ENCODE measurements around the gene SLC6A17.

The SLC6A17 gene

DNA sequence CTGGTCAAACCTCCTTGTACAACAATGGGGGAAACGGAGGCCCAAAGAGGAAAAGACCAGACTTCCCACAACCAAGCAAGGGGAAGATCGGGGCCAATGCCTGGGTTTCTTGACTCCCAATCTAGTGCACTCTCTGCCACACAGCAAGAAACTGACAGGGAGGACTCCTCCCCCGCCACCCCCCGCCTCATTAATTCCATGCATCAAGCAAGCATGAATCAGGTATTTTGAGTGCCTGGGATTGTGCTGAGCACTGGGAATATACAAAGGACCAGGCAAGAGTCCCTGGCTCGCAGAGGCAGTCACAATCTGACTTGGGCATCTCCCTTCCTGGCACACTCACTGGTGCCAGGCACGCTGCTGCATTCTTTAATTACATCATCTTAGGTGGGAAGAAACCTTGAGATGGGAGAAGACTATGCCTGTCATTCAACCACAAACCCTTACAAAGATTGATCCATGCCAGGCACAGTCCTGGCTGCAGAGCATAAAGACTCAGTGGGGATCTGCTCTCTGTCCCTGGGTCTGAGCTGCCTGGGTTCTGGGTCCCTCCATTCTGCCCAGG, 55.4 kb downstream of the SLC6A17 start:
- no peak for DNase-seq

DNA sequence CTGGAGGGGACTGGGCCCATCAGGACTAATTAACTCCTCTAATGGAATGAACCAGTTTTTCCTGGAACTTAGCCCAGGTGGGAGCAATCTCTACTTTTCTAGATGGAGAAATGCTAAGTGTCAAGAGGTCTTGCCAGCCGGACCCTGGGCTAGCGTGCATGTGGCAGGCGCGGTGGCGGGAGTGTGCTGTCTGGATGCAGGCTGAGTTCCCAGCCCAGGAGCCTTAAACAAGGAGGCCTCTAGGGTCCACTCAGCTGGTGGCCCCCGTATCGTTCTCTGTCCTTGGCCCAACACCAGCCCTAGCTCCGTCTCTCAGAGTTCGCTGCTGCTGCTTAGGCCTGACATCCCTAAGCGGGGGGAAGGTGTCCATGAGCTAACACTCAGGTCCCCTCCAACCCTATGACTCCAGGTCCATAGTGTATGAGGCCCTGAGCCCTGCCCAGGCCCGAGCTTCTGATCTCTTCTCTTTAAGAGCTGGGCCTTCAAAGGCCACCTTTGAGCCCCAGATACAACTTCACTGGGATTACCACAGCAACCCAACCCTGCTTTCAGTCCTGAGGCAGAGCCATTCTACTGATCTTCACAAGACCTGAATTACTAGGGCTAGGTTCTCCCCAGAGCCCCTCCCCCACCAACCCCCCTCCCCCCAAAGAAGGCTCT, 56.1 kb downstream of the SLC6A17 start:
- DNase-seq = no peak

DNA sequence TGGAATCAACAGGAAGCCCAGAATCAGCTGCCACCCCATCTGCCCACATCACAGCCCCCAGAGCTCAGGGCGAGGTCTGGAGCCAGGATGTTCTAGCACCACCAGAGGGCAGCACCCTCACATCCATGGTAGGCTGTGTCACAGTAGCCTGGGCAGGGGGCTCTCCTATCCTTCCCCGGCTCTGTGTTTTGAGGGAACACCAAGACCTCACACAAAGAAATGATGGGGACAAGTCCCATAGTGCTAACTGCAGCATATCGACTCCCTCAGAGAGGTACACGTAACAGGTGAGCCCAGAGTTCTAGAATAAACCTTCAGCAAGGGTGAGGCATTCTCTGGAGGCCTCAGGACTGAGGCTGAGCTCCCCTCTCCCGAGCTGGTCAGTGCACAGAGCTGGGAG, 57.5 kb downstream of the SLC6A17 start:
- no peak for DNase-seq

DNA sequence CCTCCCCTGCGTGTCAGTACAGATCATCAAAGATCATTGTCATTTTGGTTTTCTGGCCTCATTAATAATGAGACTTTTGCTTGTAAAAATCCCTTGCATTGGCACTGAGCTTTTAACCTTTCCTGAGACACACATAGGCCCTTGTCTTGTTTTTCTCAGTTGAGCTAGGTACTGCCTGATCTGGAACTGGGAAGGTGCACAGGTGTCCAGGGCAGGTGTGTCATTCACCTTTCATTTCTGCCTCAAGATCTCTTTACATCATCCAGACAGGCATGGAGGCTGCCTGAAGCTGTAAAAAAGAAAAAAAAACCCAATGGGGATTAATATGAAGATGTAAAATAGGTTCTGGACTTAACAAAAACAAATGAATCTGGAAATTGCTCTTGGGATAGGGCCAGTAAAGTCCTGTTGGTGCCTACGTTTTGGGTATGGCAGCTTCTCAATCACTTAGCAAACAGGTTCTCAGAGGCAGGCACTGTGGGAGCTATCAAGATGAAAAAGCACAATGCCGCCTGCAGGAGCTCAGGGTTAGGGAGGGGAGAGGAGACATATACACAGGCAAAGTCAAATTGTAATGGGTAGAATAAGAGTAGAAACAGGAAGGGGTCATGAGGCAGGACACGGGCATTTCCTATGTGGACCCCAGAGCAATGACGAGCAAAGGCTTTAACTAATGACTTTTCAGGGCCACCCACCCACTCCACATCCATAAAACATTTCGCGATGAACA, 58.8 kb downstream of the SLC6A17 start:
- DNase-seq = no peak

DNA sequence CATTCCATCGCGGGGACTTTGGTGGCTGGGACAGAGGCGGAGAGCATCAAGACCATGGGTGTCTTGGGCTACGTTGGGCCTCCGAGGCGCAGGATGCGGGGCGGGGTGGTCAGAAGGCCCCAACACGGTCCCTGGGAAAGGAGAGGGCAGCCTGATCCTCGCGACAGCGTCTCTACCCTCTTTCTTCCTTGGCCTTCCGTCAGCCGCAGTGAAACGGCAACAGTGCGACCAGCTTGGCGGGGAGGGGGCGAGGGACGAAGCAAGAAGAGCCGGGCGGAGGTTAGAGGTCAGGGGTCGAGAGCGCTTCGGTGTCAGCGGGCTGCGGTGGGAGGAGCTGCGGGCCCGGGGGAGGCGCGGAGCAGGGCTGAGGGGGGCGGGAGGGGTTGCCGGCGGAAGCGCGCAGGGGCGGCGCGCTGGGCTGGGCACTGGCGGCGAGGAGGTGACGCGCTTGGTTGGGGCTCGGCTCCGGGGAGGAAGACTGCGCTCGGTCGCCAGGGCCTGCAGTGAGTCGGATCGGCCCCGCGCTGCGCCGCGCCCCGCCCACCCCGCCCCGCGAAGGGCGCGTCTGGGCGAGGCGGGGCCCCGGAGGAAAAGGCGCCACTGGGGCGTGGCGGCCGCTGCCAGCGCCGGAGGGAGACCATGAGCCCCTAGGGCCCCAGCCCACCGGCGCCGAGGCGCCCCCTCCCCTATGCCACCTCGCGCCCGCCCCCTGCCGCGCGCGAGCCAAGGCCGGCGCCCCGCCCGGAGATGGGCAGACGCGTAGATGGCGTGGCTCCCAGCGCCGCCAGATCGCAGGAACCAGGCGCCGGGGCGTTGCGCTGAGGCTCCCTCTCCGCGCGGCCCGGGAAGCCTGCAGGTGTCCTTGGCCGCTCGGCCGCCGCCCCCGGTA, 59.7 kb downstream of the SLC6A17 start, which contains the start of gene KCNC4:
KCNC4 (plus strand) TSS at position 600 of the 889 bp plus-strand sequence. CDS start 1,186 bp downstream, outside the sequence.
- DNase-seq = peak; percentile 68

DNA sequence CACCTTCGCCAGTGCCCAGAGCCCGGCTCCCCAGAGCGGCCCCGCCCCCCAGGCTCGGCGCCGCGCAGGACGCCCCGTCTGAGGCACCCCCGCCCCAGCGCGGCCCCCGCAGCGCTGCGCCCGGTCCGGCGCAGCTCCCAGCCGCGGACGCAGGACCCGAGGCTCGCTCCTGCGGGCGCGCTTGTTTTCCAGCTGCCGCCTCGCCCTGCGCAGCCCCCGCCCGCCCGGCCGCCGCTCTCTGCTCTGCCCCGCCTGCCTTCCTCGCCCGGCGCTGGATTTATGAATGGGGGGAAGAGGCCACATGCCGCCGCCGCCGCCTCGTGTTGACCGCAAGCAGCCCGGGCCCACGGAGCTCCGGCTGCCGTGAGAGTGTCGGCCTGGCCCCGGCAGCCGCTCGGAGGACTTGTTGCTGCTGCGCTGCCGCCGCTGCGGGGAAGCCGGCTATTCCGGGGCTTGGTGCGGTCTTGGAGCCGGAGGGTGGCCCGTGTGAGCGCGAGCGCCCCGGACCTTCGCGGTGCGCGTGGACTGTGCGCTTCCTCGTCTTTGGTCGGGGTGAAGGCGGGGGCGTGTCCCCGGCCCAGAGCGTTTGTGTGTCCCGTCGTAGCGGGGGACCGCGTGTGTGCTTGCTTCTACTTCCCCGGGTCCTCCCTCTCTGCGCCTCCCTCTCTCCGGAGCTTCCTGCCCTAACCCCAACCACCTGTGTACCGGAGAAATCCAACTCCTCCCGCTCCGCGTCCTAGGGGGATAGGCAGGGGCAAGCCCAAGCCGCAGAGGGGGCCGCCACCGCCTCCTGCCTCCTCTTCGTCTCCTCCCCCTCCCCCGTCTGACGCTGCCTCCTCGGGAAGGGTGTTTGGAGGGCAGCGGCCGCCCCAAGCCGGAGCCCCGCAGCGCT, 60.6 kb downstream of the SLC6A17 start:
- DNase-seq = no peak

DNA sequence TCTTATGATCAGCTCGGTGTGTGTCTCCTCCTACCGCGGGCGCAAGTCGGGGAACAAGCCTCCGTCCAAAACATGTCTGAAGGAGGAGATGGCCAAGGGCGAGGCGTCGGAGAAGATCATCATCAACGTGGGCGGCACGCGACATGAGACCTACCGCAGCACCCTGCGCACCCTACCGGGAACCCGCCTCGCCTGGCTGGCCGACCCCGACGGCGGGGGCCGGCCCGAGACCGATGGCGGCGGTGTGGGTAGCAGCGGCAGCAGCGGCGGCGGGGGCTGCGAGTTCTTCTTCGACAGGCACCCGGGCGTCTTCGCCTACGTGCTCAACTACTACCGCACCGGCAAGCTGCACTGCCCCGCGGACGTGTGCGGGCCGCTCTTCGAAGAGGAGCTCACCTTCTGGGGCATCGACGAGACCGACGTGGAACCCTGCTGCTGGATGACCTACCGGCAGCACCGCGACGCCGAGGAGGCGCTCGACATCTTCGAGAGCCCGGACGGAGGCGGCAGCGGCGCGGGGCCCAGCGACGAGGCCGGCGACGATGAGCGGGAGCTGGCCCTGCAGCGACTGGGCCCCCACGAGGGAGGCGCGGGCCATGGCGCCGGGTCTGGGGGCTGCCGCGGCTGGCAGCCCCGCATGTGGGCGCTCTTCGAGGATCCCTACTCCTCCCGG, 61.3 kb downstream of the SLC6A17 start:
- no peak for DNase-seq

DNA sequence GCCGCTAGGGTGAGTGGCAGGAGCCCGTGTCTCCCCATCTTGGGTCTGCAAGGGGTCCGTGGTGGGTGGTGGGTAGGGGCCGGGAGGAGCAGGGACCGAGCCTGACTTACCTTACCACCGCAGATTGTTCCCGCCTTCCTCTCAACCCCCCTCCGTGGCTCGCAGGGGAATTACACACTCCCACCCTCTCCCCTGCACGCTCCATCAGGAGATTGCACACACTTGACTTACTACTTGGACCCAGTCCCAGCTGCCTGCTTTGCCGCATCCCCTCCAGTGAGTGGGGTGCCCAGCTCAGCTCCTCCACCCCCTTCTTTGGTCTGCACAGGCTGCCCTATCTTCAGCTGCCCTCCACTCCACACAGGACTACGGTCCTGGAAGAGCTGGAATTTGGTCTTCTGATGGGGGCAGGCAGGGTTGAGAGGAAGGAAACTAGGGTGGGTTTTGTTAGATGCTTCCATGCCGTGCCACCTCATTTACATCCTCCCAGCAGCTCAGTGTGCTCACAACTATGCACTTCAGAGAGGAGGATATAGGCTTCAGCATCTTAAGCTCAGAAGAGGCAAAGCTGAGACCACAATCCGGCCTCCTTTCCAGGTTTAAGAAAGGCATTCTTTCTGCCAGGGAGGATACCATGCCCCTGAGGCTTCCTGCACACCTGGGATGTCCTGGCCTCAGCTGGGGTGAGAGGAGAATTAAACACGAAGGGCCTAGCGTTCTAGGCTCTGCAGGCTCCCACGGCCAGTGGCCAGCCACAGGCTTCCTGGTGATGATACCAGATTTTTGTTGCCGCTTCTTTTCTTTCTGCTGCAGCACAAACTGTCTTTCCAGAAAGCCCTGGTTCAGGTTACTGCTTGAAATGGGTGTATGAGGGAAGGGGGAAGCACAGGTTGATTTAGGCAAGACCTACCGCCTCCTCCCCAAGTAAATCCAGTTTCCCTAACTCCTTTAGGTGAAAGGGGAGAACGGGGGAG, 62.2 kb downstream of the SLC6A17 start:
- no peak for DNase-seq

DNA sequence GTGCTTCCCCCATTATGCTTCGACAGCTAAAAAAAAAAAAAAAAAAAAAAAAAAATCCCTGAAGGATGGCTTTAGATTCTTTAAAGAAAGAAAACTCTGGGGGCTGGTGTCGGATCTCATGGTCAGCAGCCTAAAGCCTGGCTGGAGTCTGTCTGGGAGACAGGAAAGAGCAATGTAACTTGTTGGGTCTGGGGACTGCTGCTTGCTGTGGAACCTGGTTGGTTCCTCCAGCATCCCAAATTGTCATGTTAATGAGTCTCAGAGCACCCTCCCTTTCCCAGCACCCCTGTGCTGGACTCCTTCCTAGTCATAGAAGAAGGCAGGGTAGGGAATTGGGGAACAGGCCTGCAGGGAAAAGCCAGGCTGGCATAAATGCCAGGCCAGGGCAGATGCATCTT, 62.8 kb downstream of the SLC6A17 start:
- DNase-seq = no peak

DNA sequence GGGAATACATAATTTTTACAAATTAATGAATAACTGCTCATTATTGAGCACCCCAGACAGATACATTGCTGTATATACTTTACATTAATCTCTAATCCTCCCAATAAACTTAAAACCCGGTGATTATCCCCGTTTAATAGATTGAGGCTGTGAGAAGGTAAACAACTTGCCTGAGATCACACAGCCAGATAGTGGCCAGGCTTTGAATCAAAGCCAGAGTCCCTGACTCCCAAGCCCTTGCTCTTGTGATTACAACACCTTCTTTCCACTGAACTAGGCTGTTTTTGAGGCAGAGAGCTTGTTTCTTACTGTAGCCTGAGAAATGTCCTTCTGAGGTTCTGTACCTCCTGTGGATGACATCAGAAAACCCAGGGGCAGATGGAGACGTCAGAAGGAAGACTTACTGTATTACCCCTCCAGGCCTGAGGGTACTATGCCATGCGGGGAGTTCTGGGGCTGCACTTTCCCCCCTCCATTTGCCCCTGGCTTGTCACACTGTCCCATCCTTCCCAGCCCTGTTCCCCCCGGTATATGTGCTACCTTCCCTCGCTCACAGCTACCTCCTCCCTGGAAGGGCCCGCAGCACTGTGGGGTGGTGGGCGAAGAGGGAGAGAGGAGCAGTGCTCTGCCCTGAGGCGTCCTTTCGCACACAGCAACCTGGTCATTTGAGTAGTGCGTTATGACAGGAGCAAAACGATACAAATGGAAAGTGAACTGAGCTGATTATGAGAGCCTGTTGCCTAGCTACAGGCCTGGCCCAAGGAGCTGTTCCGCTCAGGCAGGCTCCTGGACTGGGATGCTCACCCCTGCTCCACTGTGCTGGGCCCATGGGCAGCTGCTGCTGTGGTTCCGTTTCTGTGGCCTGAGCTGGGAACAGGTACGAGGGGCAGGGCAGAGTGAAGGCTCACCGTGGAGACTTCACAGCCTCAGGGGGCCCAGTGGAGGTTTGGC, 64.4 kb downstream of the SLC6A17 start:
- DNase-seq = no peak

DNA sequence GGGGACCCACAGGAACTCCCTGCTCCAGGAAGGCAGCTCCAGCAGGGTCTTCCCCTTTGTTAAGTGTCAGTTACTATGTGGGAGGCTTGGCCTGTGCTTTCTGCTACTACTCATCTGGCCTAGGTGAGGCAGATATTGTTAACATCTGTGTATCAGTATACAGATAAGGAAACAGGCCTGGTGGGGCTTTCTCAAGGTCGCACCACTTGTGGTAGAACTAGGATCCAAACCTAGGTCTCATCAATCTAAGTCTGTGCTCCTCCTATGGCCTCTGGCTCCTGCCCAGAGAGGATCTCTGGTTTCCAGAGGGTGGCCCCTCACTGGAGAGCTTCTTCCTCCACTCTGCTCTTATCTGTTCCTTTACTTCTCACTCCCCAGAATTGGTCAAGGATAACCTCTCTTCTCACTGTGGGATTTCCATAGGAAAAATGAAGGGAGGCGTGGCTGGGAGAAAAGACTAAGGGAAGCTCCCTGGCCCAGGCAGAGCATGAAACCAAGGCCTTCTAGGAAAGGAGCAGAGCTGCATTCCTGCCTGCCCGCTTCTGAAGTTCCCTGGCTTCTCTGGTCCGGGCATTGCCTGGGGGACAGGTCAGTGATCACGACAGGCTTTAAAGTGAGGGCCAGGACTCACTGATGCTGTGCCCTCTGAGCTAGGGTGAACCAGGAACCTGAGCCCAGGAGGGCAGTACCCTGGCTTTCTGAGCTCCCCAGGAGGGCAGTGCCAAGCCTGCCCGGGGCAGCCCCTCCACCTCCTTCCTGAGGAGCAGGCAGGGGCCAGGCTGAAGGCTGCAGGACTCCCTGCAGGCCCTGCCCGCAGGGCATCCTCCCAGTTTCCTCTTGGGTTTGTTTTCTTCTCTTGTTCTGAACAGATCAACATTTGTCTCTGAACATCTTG, 65.6 kb downstream of the SLC6A17 start:
- DNase-seq = no peak

DNA sequence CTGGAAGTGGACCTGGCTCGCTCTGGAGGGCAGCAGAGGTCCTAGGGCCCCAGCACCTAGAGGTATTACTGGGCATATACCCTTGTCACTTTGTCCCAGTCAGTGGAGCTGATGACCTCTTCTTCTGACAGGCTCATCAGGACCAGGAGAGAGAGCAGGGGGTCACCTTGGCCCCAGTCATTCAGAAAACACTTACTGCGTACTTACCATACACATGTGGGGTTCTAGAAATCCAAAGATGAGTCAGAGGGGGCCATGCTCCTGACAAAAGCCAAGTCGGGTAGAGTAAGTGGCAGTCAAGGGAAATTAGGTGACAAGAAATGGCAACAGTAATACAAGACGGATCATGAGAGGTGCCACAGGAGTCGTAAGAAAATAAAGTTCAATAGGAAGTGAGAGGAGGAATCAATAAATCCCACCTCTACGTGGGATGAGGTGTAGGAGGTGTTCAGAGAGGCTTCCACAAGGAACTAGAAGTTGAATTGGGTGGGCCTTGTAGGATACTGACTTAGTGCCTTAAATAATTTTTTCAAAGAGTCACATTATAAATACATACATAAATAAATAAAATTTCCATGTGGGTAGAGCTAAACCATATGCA, 66.7 kb downstream of the SLC6A17 start:
- no peak for DNase-seq

DNA sequence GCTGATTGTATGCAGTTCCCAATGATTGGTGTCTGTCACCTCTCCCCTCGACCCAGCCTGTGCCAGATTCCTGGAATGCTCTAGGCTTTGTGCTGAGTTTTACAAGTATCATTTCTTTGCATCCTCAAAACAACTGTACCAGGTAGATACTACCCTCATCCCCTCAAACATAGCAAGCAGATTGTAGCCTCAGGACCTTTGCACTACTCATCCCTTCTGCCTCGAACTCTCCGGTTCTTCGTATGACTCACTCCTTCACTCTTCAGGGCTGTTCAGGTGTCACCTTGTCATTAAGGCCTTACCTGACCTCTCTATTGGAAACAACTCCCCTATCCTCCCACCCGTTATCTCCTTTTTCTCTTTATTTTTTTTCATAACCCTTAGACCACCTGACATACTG, 67.8 kb downstream of the SLC6A17 start:
- no peak for DNase-seq

DNA sequence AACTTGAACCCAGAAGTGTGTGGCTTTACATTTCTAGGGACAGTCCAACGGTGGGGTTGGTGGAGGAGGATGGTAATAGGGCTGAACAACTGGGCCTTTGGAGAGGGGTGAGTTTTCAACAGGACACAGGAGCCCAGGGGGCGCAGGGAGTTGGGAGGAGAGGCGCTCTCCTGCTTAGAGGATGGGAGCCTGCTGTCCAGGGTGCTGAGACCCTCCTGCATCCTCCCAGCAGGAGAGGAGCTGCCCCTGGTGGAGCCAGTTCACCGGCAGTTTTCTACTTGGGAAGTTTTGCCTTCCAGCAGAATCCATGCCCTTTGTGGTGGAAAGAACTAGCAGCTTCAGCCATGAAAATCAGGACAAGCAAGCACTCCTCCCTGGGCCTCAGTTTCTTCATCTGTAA, 68.4 kb downstream of the SLC6A17 start:
- DNase-seq = no peak

DNA sequence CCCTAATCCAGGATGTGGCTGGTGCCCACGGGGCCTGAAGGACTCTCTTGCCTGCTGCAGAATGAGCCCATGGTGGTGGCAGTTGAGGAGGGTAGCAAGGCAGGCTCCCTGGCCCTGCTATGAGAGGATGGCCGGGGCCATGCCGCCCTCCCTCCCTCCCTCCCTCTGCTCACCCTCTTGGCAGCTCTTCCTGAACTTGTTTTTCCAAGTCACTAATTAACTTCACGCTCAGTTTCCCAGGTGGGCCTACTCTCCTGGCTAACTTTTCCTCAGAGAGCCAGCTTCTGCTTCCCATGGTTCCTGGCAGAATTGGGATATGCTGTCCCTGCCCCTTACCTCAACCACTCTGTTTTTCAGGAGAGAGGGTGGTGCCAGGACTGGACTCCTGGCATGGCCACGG, 70.0 kb downstream of the SLC6A17 start:
- no peak for DNase-seq

DNA sequence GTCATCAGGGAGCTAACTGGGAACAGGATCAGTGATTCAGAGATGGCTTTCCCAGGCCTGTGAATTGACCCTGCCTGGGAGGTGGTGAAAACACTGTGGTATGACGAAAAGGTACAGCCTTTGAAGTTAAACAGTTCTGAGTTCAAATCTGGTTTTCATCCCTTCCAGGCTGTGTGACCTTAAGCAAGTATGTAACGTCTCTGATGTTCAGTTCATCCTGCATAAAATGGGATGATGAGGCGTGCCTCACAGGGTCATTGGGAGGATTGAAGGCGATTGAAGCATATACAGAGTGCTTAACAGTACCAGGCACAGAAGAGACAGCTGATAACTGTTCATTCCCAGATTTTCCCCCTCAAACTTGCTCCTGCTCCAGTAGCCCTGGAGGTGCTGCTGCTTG, 70.8 kb downstream of the SLC6A17 start:
- DNase-seq = no peak

DNA sequence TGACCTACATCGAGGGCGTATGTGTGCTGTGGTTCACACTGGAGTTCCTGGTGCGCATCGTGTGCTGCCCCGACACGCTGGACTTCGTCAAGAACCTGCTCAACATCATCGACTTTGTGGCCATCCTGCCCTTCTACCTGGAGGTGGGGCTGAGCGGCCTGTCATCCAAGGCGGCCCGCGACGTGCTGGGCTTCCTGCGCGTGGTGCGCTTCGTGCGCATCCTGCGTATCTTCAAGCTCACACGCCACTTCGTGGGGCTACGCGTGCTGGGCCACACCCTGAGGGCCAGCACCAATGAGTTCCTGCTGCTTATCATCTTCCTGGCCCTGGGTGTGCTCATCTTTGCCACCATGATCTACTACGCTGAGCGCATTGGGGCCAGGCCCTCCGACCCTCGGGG, 72.8 kb downstream of the SLC6A17 start:
- DNase-seq = no peak

DNA sequence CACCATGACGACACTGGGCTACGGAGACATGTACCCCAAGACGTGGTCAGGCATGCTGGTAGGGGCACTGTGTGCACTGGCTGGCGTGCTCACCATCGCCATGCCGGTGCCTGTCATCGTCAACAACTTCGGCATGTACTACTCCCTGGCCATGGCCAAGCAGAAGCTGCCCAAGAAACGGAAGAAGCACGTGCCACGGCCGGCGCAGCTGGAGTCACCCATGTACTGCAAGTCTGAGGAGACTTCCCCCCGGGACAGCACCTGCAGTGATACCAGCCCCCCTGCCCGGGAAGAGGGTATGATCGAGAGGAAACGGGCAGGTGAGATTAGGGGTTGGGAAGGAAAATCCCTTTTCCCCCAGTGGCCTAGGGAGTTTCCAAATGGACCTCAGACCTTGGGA, 73.3 kb downstream of the SLC6A17 start:
- DNase-seq = no peak

Data from NCI-H1048 (cell line).